Body of pancreas (tissue), 4 donors: ENCODE results near the gene TCF12. TPM values are rescaled to one million over a fixed set of nuclear protein-coding genes. Genes with fewer than 3 reads are reported as not detected.

Experiments used
- ATAC-seq: fragments of 150-250 bp; one replicate; pipeline ENCODE4 v1.9.1; 2016
- DNase-seq, 4 donors: peaks; one replicate each; pipeline ENCODE4 v3.0.0-alpha.2; 2019
- H3K27ac ChIP-seq, 4 donors: fragments of 200-600 bp; sonication (generic); 1 replicate in 3 of 4; 2 replicates in 1 of 4; pipeline versions ENCODE4 v1.5.1 to v1.6.1; 2016 to 2019; ENCODE audit warnings: mild to moderate bottlenecking in 1 of 4, mixed read lengths in 1 of 4, moderate library complexity in 1 of 4
- H3K27me3 ChIP-seq, 2 donors: fragments of 200-600 bp; sonication (generic); one replicate each; pipeline ENCODE4 v1.6.0; 2016; ENCODE audit warnings: mild to moderate bottlenecking in 1 of 2
- H3K36me3 ChIP-seq, 2 donors: fragments of 200-600 bp; sonication (generic); replicated peaks in 1 of 2; 2 replicates each; pipeline ENCODE4 v1.5.1; 2016; ENCODE audit warnings: low read depth in 2 of 2; ENCODE audit not compliant: insufficient read depth in 1 of 2
- H3K4me1 ChIP-seq: fragments of 200-600 bp; sonication (generic); one replicate; pipeline ENCODE4 v1.6.0; 2016
- H3K4me3 ChIP-seq, 2 donors: fragments of 200-600 bp; sonication (generic); 1 replicate in 1 of 2; 2 replicates in 1 of 2; pipeline ENCODE4 v1.5.1; 2016 to 2019
- H3K9me3 ChIP-seq, 3 donors: fragments of 200-600 bp; sonication (generic); 1 replicate in 2 of 3; 2 replicates in 1 of 3; pipeline ENCODE4 v1.5.1; 2016
- POLR2A ChIP-seq, 3 donors: fragments of 450-650 bp; IDR thresholded peaks; one replicate each; pipeline ENCODE4 v1.6.1; 2016; ENCODE audit warnings: antibody characterized with exemption in 3 of 3, mild to moderate bottlenecking in 2 of 3
- WGBS, 2 donors: methylation state at CpG; one replicate each; pipeline ENCODE4 v1.1.5; 2017; 5-methylcytosine and 5-hydroxymethylcytosine counted together
- intact Hi-C: fragments of 100-400 bp; cut with DNase I; formaldehyde crosslinking; loops from one replicate; pipeline ENCODE4 v1.15.1; 2023
- total RNA-seq, 2 donors: library from RNA; depleted of rRNA; stranded (reverse); fragments of >200 nt; gene quantifications; one replicate each; pipeline ENCODE4 v1.1.0, GENCODE V29; 2016
- TF ChIP-seq, protein P1 (sequence below), 7 experiments: fragments of 450-650 bp in 4 of 7; fragments of 200-600 bp in 3 of 7; sonication (generic) in 3 of 7; IDR thresholded peaks; one replicate each; pipeline ENCODE4 v1.5.1; 2016 to 2019; ENCODE audit warnings: antibody characterized with exemption in 7 of 7

The TCF12 gene
- total RNA-seq, 2 donors from 2014 or later, result 27.2 to 49.4 TPM

DNA sequence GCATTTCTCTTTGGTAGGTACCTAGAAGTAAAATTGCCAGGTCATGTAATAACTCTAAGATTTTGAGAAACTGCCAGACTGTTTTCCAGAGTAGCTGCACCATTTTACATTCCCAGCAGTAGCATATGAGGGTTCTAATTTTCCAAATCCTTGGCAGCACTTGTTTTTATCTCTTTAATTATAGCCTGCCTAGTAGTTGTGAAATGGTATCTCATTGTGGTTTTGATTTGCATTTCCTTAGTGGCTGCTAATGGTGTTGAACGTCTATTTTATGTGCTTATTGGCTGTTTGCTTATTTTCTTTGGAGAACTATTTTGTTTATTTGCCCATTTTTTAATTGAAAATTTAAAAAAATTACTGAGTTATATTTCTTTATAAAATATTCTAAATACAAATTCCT, 117.9 kb downstream of the TCF12 start:
- DNase-seq (no peak), ATAC-seq (no peak)
- H3K4me3 ChIP-seq, result no peak overlapping the region
- 62 to 70% methylated on average over 1 of the region's 1 CpG for WGBS, 2 donors
- no peaks in the 10 kb centered on the region for H3K9me3 ChIP-seq
- peaks cover 22% of the 10 kb centered on the region for H3K4me1 ChIP-seq
- no peak for TF ChIP-seq POLR2A (IDR thresholded peaks at IDR 0.05)
- TF ChIP-seq, protein P1, sequence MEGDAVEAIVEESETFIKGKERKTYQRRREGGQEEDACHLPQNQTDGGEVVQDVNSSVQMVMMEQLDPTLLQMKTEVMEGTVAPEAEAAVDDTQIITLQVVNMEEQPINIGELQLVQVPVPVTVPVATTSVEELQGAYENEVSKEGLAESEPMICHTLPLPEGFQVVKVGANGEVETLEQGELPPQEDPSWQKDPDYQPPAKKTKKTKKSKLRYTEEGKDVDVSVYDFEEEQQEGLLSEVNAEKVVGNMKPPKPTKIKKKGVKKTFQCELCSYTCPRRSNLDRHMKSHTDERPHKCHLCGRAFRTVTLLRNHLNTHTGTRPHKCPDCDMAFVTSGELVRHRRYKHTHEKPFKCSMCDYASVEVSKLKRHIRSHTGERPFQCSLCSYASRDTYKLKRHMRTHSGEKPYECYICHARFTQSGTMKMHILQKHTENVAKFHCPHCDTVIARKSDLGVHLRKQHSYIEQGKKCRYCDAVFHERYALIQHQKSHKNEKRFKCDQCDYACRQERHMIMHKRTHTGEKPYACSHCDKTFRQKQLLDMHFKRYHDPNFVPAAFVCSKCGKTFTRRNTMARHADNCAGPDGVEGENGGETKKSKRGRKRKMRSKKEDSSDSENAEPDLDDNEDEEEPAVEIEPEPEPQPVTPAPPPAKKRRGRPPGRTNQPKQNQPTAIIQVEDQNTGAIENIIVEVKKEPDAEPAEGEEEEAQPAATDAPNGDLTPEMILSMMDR (IDR thresholded peaks at IDR 0.05), result no peak
- H3K27ac ChIP-seq, result no peak overlapping the region
- H3K27me3 ChIP-seq, result no peaks in the 10 kb centered on the region
- no peaks in the 10 kb centered on the region for H3K36me3 ChIP-seq
- intact Hi-C loops, result no loop called here

- DNase-seq, result no peak
- intact Hi-C loops, result no loop called here
- Histone ChIP-seq H3K36me3 (no peaks in the 10 kb centered on the region), H3K9me3 (no peaks in the 10 kb centered on the region), H3K27me3 (no peaks in the 10 kb centered on the region), H3K27ac (no peak overlapping the region), H3K4me3 (no peak overlapping the region), H3K4me1 (peaks cover 15% of the 10 kb centered on the region)
- TF ChIP-seq POLR2A (IDR thresholded peaks at IDR 0.05), result no peak
- TF ChIP-seq, protein P1 (IDR thresholded peaks at IDR 0.05), result no peak
- no peak for ATAC-seq
- WGBS, 2 donors, result 90 to 96% methylated on average over 5 of the region's 5 CpGs
Measured at GRCh38 chr15:57037548-57037947, 119.1 kb downstream of the TCF12 start.

DNA sequence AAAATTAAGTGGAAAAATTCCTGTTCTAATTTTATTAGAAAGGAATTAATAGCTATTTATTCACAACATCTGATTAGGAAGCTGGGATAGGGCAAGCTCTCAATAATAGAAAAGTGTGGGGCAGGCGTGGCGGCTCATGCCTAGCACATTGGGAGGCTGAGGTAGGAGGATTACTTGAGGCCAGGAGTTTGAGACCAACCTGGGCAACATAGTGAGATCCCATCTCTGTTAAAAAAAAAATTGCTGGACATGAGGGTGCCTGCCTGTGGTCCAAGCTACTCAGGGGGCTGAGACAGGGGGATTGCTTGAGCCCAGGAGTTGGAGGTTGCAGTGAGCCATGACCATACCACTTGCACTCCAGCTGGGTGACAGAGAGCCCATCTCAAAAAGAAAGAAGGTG, 119.6 kb downstream of the TCF12 start:
- intact Hi-C loops, result no loop called here
- Histone ChIP-seq H3K4me3 (no peak overlapping the region), H3K27me3 (no peaks in the 10 kb centered on the region), H3K9me3 (no peaks in the 10 kb centered on the region), H3K4me1 (peaks cover 15% of the 10 kb centered on the region), H3K36me3 (no peaks in the 10 kb centered on the region), H3K27ac (no peak overlapping the region)
- no peak for DNase-seq
- TF ChIP-seq, protein P1 (IDR thresholded peaks at IDR 0.05), result no peak
- TF ChIP-seq POLR2A (IDR thresholded peaks at IDR 0.05), result no peak
- ATAC-seq, result no peak
- 92 to 96% methylated on average over 2 of the region's 2 CpGs for WGBS, 2 donors

DNA sequence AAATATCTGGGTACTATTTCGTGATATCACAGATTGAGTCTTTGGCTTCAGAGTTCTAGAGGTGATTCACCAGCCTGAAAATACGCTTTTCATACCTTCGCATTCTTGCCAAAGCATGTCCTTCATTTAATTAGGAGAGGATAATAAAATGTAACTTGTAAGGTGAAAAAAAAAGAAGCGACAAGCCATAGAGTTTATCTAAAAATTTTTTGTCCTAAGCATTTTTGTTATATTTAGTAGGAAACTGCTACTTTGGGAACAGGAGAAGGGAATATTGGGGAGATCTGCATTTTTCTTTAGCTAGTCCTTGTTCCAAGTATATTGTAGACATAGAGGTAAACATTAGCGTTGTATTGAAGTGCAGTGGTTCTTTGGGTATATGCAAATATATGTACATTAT, 120.1 kb downstream of the TCF12 start:
- H3K4me3 ChIP-seq, result no peak overlapping the region
- H3K27me3 ChIP-seq, result no peaks in the 10 kb centered on the region
- intact Hi-C loops, result no loop called here
- H3K36me3 ChIP-seq, result no peaks in the 10 kb centered on the region
- ATAC-seq (no peak), DNase-seq (no peak)
- no peak overlapping the region for H3K27ac ChIP-seq
- TF ChIP-seq POLR2A (IDR thresholded peaks at IDR 0.05), result no peak
- TF ChIP-seq, protein P1 (IDR thresholded peaks at IDR 0.05), result no peak
- WGBS, 2 donors, result 96 to 98% methylated on average over 5 of the region's 5 CpGs
- H3K9me3 ChIP-seq, result no peaks in the 10 kb centered on the region
- peaks cover 15% of the 10 kb centered on the region for H3K4me1 ChIP-seq

DNA sequence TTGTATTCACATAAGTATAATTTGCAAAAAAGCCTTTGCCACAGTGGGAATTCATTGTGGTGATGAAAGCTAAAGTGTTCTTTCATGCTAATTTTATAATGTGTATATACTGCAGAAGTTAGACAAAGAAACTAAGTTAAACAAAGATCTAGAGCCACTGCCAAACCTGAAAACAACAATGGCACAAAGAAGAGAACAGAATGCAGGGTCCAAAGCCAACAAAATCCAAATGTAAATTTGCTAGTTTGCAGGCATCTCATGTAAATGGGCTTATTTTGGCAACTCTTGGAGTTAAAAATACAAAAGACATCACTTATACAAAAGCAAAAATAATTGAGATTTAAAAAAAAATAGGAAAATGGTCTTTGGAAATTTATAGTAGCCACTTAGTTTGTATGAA, 123.0 kb downstream of the TCF12 start:
- no peak for DNase-seq
- H3K4me3 ChIP-seq, result no peak overlapping the region
- H3K36me3 ChIP-seq, result no peaks in the 10 kb centered on the region
- TF ChIP-seq POLR2A (IDR thresholded peaks at IDR 0.05), result no peak
- H3K9me3 ChIP-seq, result no peaks in the 10 kb centered on the region
- H3K27me3 ChIP-seq, result no peaks in the 10 kb centered on the region
- intact Hi-C loops, result no loop called here
- no peak for ATAC-seq
- no peak overlapping the region for H3K27ac ChIP-seq
- H3K4me1 ChIP-seq, result peaks cover 15% of the 10 kb centered on the region
